ENCODE data around the gene FNDC7. TPM values are rescaled to one million over a fixed set of nuclear protein-coding genes. Genes with fewer than 3 reads are reported as not detected.
A peak's percentile ranks its signal among the peaks of the same experiment; 100 is the strongest.

Gene FNDC7
- total and polyA plus RNA-seq, 9 of the 15 experiments (the other 6 are each of a cell fraction or from before 2014, with no cell fraction given) = not detected

- TF ChIP-seq POLR2B (IDR thresholded peaks at IDR 0.05; ENCODE audit: low read depth, partially characterized antibody) (peak; percentile 99), PYGO2 (tag; IDR thresholded peaks at IDR 0.05) (no peak), STAT5A (IDR thresholded peaks at IDR 0.05; ENCODE audit: borderline replicate concordance, low read length) (no peak), CCNT2 (IDR thresholded peaks at IDR 0.05; ENCODE audit: borderline replicate concordance, extremely low read depth, insufficient read length, low read depth, low read length) (peak; percentile 73), ARID4B (CRISPR knock-in tag; IDR thresholded peaks at IDR 0.05) (peak; percentile 65; the same call in 1 of the 2 replicates), STAT5B (CRISPR knock-in tag; IDR thresholded peaks at IDR 0.05) (no peak), ZNF165 (CRISPR knock-in tag; IDR thresholded peaks at IDR 0.05; ENCODE audit: borderline replicate concordance) (no peak; the same call in 1 of the 2 replicates), SMARCE1 (IDR thresholded peaks at IDR 0.05) (peak; percentile 62), SMARCB1 (IDR thresholded peaks at IDR 0.05; ENCODE audit: insufficient read length, low read depth) (no peak), BHLHE40 (IDR thresholded peaks at IDR 0.05; ENCODE audit: low read length) (peak; percentile 61; the same call in 1 of the 2 replicates), BMI1 (IDR thresholded peaks at IDR 0.05; ENCODE audit: low read length) (no peak), BRD4 (IDR thresholded peaks at IDR 0.05) (no peak), ZNF76 (CRISPR knock-in tag; IDR thresholded peaks at IDR 0.05; ENCODE audit: borderline replicate concordance) (no peak), ELF1 (tag; IDR thresholded peaks at IDR 0.05) (peak; percentile 55), MYBL2 (IDR thresholded peaks at IDR 0.05; ENCODE audit: low read depth) (no peak; the same call in 1 of the 2 replicates), MYBL2 (CRISPR knock-in tag; IDR thresholded peaks at IDR 0.05; ENCODE audit: borderline replicate concordance) (no peak), USF1 (CRISPR knock-in tag; IDR thresholded peaks at IDR 0.05) (peak; percentile 35), ZBTB33 (CRISPR knock-in tag; IDR thresholded peaks at IDR 0.05) (peak; percentile 17; the same call in 1 of the 2 replicates)
- TF ChIP-seq, protein P1, sequence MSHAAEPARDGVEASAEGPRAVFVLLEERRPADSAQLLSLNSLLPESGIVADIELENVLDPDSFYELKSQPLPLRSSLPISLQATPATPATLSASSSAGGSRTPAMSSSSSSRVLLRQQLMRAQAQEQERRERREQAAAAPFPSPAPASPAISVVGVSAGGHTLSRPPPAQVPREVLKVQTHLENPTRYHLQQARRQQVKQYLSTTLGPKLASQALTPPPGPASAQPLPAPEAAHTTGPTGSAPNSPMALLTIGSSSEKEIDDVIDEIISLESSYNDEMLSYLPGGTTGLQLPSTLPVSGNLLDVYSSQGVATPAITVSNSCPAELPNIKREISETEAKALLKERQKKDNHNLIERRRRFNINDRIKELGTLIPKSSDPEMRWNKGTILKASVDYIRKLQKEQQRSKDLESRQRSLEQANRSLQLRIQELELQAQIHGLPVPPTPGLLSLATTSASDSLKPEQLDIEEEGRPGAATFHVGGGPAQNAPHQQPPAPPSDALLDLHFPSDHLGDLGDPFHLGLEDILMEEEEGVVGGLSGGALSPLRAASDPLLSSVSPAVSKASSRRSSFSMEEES (CRISPR knock-in tag; IDR thresholded peaks at IDR 0.05) = 0 out of 2 replicates have a peak, but pooled peaks have one; percentile 11
These were observed 33.9 kb downstream of the FNDC7 start, which contains the start of gene STXBP3 (continued) for GRCh38 chr1:108746382-108747170.
